DND-41 (cell line): ENCODE measurements around the gene VCP.

Source experiments
- ATAC-seq: fragments of 200-7000 bp; cut with Tn5 transposase; 3 replicates; pipeline ENCODE4 v1.9.1; 2021; ENCODE audit warnings: low read depth; ENCODE audit not compliant: insufficient read depth
- DNase-seq: peaks from one replicate; pipeline ENCODE4 v3.0.0-alpha.2; 2020
- H2AFZ ChIP-seq: 2 replicates; pipeline ENCODE4 v1.6.0; 2012; ENCODE audit warnings: low read depth, low read length
- H3K27ac ChIP-seq: 2 replicates; pipeline ENCODE4 v1.5.1; 2012; ENCODE audit warnings: low read length, inconsistent platforms
- H3K27me3 ChIP-seq: fragments of 200-600 bp; sonication (generic); 2 replicates; pipeline ENCODE4 v1.6.0; 2012; ENCODE audit warnings: low read length, mild to moderate bottlenecking, inconsistent platforms; ENCODE audit not compliant: insufficient read depth, poor library complexity
- H3K36me3 ChIP-seq: 2 replicates; pipeline ENCODE4 v1.5.1; 2012; ENCODE audit warnings: low read length, inconsistent platforms; ENCODE audit not compliant: insufficient read depth
- H3K4me1 ChIP-seq: 2 replicates; pipeline ENCODE4 v1.5.1; 2012; ENCODE audit warnings: mild to moderate bottlenecking, low read length; ENCODE audit not compliant: insufficient read depth
- H3K4me2 ChIP-seq: 2 replicates; pipeline ENCODE4 v1.6.0; 2012; ENCODE audit warnings: mild to moderate bottlenecking, moderate library complexity, low read length, inconsistent platforms; ENCODE audit not compliant: insufficient read depth
- H3K4me3 ChIP-seq, 2 experiments: fragments of 200-600 bp in 1 of 2; shearing (Covaris generic) in 1 of 2; 2 replicates each; pipeline ENCODE4 v1.5.1; 2012 to 2016; ENCODE audit warnings: inconsistent platforms in 2 of 2, low read length in 2 of 2, mild to moderate bottlenecking in 2 of 2, low read depth in 1 of 2, moderate library complexity in 1 of 2
- H3K79me2 ChIP-seq: 2 replicates; pipeline ENCODE4 v1.6.0; 2012; ENCODE audit warnings: low read length, inconsistent platforms; ENCODE audit not compliant: insufficient read depth
- H3K9ac ChIP-seq: 2 replicates; pipeline ENCODE4 v1.6.0; 2012; ENCODE audit warnings: low read depth, mild to moderate bottlenecking, inconsistent platforms, low read length, moderate library complexity
- H3K9me3 ChIP-seq: 2 replicates; pipeline ENCODE4 v1.5.1; 2012; ENCODE audit warnings: low read length, moderate library complexity, mild to moderate bottlenecking, inconsistent platforms; ENCODE audit not compliant: insufficient read depth, severe bottlenecking
- H4K20me1 ChIP-seq: 2 replicates; pipeline ENCODE4 v1.6.0; 2012; ENCODE audit warnings: low read length; ENCODE audit not compliant: insufficient read depth
- EZH2 ChIP-seq: IDR thresholded peaks from 3 replicates; pipeline ENCODE4 v1.6.1; 2012; ENCODE audit warnings: borderline replicate concordance, low read depth, mild to moderate bottlenecking, moderate library complexity, low read length, inconsistent platforms; ENCODE audit not compliant: severe bottlenecking
- TF ChIP-seq, protein P1 (sequence below): IDR thresholded peaks from 2 replicates; pipeline ENCODE4 v1.5.1; 2012; ENCODE audit warnings: borderline replicate concordance, low read length, moderate library complexity, mild to moderate bottlenecking; ENCODE audit not compliant: poor library complexity, severe bottlenecking; ENCODE audit errors: extremely low read depth

VCP gene

DNA sequence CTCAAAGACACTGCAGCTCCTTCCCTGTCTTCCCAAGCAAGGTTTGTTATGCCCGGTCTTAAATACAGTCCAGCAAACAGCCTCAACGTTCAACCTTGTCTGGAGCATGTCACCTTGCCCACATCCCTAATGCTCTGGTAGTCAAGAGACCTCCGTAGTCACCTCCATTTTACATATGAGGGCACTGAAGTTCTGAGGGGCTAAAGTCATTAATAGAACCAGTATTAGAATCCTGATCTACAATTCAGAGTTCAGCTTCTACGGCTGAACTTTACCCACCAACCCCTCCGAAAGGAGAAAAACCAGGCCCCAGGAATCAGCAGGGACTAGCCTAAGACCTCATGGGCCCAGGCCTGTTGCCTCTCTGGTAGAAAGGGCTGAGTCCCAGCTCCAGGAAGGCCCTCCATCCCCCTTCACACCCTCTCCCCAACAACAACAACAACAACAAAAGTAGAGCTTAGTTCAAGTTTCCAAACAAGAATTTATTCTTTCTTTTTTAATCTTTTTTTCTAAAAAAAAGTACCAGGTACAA lies 31.3 kb upstream of the VCP start:
- H3K27me3 ChIP-seq = no peaks in the 10 kb centered on the region
- ATAC-seq (no peak), DNase-seq (no peak)
- H3K4me3 ChIP-seq = peak overlapping the region; percentile 63 to 83; a peak in 3 of 4 replicates
- peak overlapping the region; percentile 95 for H3K27ac ChIP-seq
- peak overlapping the region; percentile 88 for H2AFZ ChIP-seq
- no peaks in the 10 kb centered on the region for H4K20me1 ChIP-seq
- peaks cover 28% of the 10 kb centered on the region for H3K4me1 ChIP-seq
- H3K36me3 ChIP-seq = peaks cover 21% of the 10 kb centered on the region
- H3K9ac ChIP-seq = peak overlapping the region; percentile 87
- peak overlapping the region; percentile 78 for H3K4me2 ChIP-seq
- no peaks in the 10 kb centered on the region for H3K9me3 ChIP-seq
- TF ChIP-seq, protein P1, sequence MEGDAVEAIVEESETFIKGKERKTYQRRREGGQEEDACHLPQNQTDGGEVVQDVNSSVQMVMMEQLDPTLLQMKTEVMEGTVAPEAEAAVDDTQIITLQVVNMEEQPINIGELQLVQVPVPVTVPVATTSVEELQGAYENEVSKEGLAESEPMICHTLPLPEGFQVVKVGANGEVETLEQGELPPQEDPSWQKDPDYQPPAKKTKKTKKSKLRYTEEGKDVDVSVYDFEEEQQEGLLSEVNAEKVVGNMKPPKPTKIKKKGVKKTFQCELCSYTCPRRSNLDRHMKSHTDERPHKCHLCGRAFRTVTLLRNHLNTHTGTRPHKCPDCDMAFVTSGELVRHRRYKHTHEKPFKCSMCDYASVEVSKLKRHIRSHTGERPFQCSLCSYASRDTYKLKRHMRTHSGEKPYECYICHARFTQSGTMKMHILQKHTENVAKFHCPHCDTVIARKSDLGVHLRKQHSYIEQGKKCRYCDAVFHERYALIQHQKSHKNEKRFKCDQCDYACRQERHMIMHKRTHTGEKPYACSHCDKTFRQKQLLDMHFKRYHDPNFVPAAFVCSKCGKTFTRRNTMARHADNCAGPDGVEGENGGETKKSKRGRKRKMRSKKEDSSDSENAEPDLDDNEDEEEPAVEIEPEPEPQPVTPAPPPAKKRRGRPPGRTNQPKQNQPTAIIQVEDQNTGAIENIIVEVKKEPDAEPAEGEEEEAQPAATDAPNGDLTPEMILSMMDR = no peak
- TF ChIP-seq EZH2 = no peak
- H3K79me2 ChIP-seq = peaks cover 15% of the 10 kb centered on the region

DNA sequence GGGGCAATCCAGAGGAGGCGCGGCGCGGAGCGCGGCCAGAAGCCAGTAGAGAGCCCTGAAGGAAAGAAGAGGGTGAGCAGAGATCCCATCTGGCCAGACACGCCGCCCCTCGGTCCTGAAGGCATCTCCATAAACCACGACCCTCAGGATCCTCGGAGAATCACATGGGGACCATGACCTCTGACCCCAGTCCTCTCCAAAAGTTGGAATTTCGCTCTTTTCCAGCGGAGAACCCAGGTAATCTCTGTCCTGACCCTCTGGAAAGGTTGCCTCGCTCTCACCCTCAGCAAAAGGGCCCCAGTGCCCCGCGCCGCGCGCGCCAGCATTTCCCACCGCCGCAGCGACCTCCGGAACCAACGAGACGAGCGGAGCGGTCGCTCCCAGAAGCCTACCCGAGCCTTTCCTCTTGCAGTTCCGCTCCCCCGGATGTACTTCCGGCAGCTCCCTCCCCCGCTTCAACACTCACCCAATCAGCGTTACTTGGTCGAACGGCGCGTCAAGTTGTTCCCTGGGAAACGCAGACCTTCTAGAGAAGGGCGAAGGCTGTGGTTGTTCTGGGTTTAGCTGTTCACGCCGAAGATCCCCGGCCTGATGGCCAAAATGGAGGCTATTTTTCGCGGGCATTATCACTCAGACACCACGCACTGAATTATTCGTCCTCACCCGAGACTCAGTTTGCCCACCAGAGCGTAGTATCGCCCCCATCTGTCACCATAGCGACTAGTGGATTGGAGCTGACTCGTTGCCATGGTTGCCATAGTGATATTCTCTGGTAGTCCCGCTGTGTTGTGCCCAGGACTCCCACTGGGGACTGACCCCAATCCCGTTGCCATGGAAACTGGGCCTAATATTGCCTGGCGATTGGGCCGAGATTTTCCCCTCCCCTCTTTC lies 30.6 kb upstream of the VCP start, which contains the start of gene STOML2:
TSS of gene STOML2 (minus strand) at position 363 of the 891 bp plus-strand sequence. CDS start at position 326, 37 bp downstream.
- H3K79me2 ChIP-seq = peaks cover 15% of the 10 kb centered on the region

GRCh38 chr9:35102465-35102768 lies 30.0 kb upstream of the VCP start:
- no peak; the same call in 2 of the 3 replicates for ATAC-seq
- peaks cover 28% of the 10 kb centered on the region for H3K4me1 ChIP-seq
- peak overlapping the region; percentile 63 to 83 for H3K4me3 ChIP-seq
- H3K9ac ChIP-seq = peak overlapping the region; percentile 87
- H3K27me3 ChIP-seq = no peaks in the 10 kb centered on the region
- TF ChIP-seq, protein P1 = no peak
- TF ChIP-seq EZH2 = no peak
- H3K79me2 ChIP-seq = peaks cover 15% of the 10 kb centered on the region
- no peaks in the 10 kb centered on the region for H4K20me1 ChIP-seq
- H3K36me3 ChIP-seq = peaks cover 21% of the 10 kb centered on the region
- H3K9me3 ChIP-seq = no peaks in the 10 kb centered on the region
- peak overlapping the region; percentile 78 for H3K4me2 ChIP-seq
- H3K27ac ChIP-seq = peak overlapping the region; percentile 95
- no peak for DNase-seq
- peak overlapping the region; percentile 88 for H2AFZ ChIP-seq

More for the DNA sequence above, 30.6 kb upstream of the VCP start, which contains the start of gene STOML2:
- Histone ChIP-seq H3K36me3 (peaks cover 21% of the 10 kb centered on the region), H4K20me1 (no peaks in the 10 kb centered on the region), H3K9ac (peak within 1 kb of the TSS; percentile 87), H3K27ac (peak within 1 kb of the TSS; percentile 95), H3K4me2 (peak within 1 kb of the TSS; percentile 78), H3K27me3 (no peaks in the 10 kb centered on the region), H3K9me3 (no peaks in the 10 kb centered on the region), H3K4me1 (peaks cover 28% of the 10 kb centered on the region), H2AFZ (peak within 1 kb of the TSS; percentile 88), H3K4me3 (peak within 1 kb of the TSS; percentile 63 to 83)
- peak; percentile 99 for ATAC-seq
- TF ChIP-seq EZH2 = no peak
- TF ChIP-seq, protein P1 = no peak
- DNase-seq = peak; percentile 93
